Mesangial cell (primary cell): ENCODE data around the gene CARD16. TPM values are rescaled to one million over a fixed set of nuclear protein-coding genes. Genes with fewer than 3 reads are reported as not detected.

Experiments used
- total RNA-seq: library from RNA; depleted of rRNA; stranded (reverse); fragments of >200 nt; gene quantifications from 2 replicates; pipeline ENCODE4 v1.2.3, GENCODE V29; 2015

The CARD16 gene
- total RNA-seq, result not detected in 2 replicates

DNA sequence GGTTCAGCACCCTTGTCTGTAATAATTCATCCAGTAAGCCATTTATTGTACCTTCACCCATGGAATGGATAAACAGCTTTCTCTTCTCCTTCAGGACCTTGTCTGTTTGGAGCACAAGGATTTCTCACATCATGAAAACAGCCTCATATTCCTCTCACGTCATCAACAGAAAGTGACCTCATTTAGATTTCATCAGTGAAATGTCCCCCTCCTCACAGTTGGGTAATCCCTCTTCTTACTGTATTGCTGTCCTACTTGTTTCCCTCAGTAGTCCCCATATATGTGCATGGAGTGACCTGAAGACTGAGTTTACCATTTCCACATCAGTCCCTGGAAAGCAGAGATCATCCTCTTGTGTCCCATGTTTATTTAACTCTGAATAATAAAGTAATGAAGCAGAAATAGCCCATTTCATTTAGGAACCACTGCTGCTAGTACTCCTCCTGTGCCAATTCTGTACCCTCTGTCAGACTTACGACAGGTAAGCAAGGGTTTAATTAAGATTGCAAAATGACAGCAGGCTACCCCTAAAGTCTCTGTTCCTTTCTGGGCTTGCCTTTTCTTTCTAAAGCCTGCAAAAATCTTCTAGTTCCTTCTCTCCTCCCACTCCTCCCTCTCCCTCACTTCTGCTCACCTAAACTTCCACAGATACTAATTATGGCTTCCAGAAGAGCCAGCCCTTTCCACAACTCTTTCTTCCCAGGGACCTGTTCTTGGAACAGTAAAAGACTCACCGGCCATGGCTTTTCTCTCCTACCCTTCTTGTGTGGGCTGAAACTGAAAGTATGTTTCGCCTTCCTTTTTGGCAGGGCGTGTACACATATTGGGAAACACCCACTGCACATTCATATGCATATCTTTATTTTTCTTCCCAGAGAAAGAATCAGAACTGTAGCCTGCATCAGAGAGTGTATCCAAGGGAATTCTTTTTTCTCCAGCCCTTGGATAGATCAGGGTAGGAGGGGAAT is at the start of gene CARD16:
Gene CARD16 (minus strand): TSS at position 779 of the 968 bp plus-strand sequence. CDS start 38 bp downstream, at position 741.

DNA sequence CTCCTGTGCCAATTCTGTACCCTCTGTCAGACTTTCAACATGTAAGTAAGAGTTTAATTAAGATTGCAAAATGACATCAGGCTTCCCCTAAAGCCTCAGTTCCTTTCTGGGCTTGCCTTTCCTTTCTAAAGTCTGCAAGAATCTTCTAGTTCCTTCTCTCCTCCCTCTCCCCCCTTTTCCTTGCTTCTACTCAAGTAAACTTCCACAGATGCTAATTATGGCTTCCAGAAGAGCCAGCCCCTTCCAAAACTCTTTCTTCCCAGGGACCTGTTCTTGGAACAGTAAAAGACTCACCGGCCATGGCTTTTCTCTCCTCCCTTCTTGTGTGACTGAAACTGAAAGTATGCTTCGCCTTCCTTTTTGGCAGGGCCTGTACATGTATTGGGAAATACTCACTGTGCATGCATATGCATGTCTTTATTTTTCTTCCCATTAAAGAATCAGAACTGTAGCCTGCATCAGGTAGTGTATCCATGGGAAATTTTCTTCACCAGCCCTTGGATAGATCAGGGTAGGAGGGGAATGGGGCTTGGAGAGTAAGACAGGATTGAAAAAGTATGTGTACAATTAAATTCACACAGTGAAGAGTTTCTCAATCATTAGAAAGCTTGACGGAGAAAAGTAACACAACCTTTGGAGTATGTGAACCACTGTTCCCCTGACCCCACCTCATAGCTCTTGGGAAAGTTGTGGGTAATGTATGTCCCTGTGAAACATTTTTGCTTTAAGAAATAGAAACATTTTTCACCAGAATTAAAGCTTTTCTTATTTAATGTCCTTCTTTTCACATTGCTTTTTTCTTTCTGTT is 10.1 kb downstream of the CARD16 start, which contains the start of gene CASP1:
Gene CASP1 (minus strand): TSS at position 332 of the 808 bp plus-strand sequence. CDS start 31 bp downstream, at position 301.

DNA sequence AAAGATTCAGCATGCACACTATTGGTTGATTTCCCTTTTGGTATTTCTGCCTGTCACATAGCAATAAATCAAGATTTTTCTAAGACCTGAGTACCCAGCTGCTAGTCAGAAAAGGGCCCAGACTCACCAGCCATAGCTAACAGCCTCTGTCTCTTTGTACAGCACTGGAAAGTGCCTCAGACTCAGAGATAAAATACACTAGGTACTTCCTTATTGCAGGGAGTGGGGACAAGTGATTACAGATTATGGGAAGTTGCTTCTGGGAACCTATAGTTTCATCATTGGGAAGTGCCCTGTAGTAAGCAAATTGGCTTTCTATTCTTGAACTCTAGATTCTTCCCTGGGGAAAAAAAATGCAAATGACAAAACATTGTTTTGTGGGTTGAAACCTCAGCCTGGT is 22.1 kb downstream of the CARD16 start, which contains the start of gene CASP5:
Gene CASP5 (minus strand): TSS at position 166 of the 400 bp plus-strand sequence. CDS start 32 bp downstream, at position 134.

Other genes with a start within 250 kb of the CARD16 start
- not detected in 2 replicates for gene CASP12, start 146.9 kb downstream of the CARD16 start, total RNA-seq
- 21.3 and 21.5 TPM in 2 replicates for gene CASP4, start 76.8 kb downstream of the CARD16 start, total RNA-seq
- gene CASP5, start 22.2 kb downstream of the CARD16 start, total RNA-seq, result not detected in 2 replicates
- 0.38 TPM in 1 of 2 replicates, not detected in the other for gene CASP1, start 10.2 kb downstream of the CARD16 start, total RNA-seq
- not detected in 2 replicates for gene CARD18, start 94.4 kb upstream of the CARD16 start, total RNA-seq